Measurements from ENCODE around the gene RND2.
"Not testable (repeated sequence)": the region's sequence is repeated elsewhere in the genome, so short reads cannot be mapped to it uniquely, and the experiment has no call there.

RND2 gene

DNA sequence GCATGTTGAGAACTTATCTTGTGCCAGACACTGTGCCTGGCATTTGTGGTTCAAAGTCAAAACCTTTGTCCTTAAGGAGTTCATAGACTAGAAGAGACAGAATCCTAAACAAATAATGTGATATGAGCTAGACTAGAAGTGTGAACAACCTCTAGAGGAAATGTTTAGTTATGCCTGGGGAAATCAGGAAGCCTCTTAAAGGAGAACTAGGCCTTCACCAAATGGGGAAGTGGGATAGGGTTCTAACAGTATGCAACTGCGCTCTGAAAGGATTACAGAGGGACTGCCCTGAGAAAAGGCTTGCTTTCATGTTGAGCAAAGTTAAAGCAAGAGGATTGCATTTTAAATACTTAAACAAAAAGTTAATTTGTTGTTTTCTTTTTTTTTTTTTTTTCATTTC is 39.8 kb upstream of the RND2 start:
- TF ChIP-seq, protein P1, sequence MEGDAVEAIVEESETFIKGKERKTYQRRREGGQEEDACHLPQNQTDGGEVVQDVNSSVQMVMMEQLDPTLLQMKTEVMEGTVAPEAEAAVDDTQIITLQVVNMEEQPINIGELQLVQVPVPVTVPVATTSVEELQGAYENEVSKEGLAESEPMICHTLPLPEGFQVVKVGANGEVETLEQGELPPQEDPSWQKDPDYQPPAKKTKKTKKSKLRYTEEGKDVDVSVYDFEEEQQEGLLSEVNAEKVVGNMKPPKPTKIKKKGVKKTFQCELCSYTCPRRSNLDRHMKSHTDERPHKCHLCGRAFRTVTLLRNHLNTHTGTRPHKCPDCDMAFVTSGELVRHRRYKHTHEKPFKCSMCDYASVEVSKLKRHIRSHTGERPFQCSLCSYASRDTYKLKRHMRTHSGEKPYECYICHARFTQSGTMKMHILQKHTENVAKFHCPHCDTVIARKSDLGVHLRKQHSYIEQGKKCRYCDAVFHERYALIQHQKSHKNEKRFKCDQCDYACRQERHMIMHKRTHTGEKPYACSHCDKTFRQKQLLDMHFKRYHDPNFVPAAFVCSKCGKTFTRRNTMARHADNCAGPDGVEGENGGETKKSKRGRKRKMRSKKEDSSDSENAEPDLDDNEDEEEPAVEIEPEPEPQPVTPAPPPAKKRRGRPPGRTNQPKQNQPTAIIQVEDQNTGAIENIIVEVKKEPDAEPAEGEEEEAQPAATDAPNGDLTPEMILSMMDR (conservative IDR thresholded peaks at IDR 0.05): no peak
- TF ChIP-seq ZFX (IDR thresholded peaks at IDR 0.05): no peak
- H3K27ac ChIP-seq: peak overlapping the region; percentile 98

DNA sequence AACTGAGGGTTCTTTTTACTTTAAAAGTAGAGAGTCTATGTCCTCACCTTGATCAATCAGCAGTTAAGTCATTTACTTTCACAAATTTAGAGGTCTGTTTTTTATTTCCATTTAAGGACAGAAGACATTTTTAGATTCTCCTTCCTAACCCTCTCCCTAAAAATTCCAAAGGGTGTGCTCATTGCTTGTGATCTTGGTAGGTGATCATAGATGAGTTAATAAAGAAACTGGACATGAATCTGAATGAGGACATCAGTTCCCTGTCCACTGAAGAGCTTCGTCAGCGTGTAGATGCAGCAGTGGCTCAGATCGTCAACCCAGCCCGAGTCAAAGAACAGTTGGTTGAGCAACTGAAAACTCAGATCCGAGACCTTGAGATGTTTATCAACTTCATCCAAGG is 35.9 kb upstream of the RND2 start:
- H3K27ac ChIP-seq: peak overlapping the region; percentile 70

DNA sequence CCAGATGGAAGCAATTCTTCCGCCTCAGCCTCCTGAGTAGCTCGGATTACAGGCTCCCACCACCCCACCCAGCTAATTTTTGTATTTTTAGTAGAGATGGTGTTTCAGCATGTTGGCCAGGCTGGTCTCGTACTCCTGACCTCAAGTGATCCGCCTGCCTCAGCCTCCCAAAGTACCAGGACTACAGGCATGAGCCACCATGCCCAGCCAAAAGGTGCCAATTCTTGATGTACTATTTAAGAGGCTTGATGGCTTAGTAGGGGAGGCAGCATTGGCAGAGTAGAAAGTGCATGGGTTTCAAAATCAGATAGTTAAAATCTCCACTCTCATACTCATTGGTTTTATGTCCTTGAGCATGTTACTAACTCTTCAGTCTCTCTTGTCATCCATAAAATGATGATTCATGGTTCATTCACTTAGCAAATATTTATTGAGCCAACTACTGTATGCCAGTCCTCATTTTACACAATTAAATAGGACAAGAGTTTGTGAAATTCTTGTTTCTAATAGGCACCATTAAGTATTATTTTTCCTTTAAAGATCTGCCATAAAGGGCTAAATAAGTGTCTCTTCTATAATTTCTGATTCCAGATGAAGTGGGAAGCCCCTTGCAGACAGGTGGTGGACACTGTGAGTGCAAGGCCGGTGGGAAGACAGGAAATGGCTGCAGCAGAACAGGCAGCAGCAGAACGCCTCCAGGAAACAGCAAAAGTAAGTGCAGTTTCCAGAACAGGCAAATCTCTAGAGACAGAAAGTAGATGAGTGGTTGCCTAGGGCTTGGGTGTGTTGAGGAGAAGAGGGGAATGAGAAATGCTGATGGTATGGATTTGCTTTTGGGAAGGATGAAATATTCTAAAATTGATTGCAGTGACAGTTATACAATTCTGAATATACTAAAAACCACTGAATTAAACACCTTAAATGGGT is 35.0 kb upstream of the RND2 start:
- TF ChIP-seq ZFX (IDR thresholded peaks at IDR 0.05): no peak
- TF ChIP-seq, protein P1 (conservative IDR thresholded peaks at IDR 0.05): no peak
- peak overlapping the region; percentile 70 for H3K27ac ChIP-seq

More for the DNA sequence above, 35.9 kb upstream of the RND2 start:
- TF ChIP-seq, protein P1 (conservative IDR thresholded peaks at IDR 0.05): no peak
- TF ChIP-seq ZFX (IDR thresholded peaks at IDR 0.05): no peak

DNA sequence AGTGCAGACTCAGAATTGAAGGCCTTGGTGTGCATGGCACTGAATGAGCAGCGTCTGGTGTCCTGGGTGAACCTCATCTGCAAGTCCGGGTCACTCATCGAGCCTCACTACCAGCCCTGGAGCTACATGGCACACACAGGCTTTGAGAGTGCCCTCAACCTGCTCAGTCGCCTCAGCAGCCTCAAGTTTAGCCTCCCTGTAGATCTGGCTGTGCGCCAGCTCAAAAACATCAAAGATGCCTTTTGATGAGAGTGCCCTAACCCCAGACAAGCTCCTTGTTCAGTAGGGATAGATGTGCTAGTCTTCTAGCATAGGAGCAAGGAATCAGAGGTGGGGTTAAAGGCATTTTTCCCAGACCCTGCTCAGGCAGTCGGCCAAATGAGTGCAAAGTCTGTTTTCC is 33.6 kb upstream of the RND2 start:
- H3K27ac ChIP-seq: no peak overlapping the region
- no peak for TF ChIP-seq ZFX (IDR thresholded peaks at IDR 0.05)
- TF ChIP-seq, protein P1 (conservative IDR thresholded peaks at IDR 0.05): no peak

DNA sequence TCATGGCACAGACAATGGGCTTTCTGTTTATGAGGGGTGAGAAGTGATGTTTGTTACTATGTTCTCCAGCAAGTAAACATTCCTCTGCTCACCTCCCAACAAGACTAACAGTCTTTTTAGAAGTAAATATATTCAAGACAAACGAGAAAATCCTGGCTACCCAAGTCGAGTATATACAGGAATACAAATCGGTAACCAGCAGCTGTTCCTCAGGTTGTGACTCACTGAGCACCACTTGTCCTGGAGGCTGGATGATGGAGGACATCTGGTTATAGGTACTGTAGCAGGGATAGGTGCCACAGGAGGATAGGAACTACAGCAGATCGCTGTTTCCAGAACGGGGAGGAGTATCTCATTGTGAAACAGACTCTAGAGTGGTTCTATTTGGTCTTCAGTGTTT is 32.2 kb upstream of the RND2 start:
- no peak overlapping the region for H3K27ac ChIP-seq
- TF ChIP-seq ZFX (IDR thresholded peaks at IDR 0.05): no peak
- TF ChIP-seq, protein P1 (conservative IDR thresholded peaks at IDR 0.05): no peak

DNA sequence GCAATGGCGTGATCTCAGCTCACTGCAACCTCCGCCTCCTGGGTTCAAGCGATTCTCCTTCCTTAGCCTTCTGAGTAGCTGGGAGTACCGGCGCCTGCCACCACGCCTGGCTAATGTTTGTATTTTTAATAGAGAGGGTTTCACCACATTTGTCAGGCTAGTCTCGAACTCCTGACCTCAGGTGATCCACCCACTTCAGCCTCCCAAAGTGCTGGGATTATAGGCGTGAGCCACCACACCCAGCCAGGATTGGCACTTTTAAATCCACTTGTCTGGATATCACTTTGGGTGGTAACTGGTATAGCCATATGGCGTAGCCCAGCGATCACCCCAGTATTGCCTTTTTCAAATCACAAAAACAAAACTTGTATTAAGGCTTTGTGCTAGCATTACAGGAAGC is 31.1 kb upstream of the RND2 start:
- not testable (repeated sequence) for H3K27ac ChIP-seq

DNA sequence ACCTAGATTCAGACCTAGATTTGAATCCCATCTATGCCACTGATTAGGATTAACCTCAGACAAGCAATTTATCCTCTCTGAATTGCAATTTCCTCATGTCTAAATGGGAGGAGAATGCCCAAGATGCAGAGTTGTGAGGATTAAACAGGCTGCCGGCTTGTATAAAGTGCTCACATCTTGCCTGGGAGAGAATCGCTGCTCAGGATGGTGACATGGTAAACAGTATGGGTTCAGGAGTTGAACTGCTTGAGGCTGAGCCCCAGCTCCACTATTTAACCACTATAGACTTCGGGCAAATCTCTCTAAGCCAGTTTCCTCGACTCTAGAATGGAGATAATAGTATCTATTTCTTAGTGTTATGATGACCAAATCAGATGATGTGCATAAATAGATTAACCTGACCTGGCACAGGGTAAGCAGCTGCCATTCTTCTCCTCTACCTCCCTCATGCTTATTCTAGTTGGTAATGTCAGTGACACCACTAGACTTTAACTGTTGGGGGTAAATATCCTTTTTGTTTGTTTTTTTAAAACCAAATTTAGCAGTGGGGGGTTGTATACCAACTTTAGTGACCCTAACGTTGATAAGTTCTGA is 27.5 kb upstream of the RND2 start:
- peak overlapping the region; percentile 96 for H3K27ac ChIP-seq

More for the DNA sequence above, 27.5 kb upstream of the RND2 start:
- TF ChIP-seq, protein P1 (conservative IDR thresholded peaks at IDR 0.05): no peak
- TF ChIP-seq ZFX (IDR thresholded peaks at IDR 0.05): no peak
